WTC11 (cell line): Measurements from ENCODE around the gene MED4. TPM values are rescaled to one million over a fixed set of nuclear protein-coding genes. Genes with fewer than 3 reads are reported as not detected.

Experiments used
- ATAC-seq: fragments of 200-7000 bp; cut with Tn5 transposase; 2 replicates; pipeline ENCODE4 v1.10.0; 2021; ENCODE audit warnings: mild to moderate bottlenecking, moderate library complexity
- CTCF ChIA-PET: fragments of 300-600 bp; sonication (Branson Sonifier 250); formaldehyde crosslinking; loops from one replicate; lab custom pipeline; 2021; ENCODE audit warnings: antibody characterized with exemption; lab: Charles Lee
- POLR2A ChIA-PET: fragments of 350-600 bp; sonication (Branson Sonifier 250); formaldehyde crosslinking; loops from one replicate; lab custom pipeline; 2021; ENCODE audit warnings: antibody characterized with exemption; lab: Charles Lee
- DNase-seq: peaks from one replicate; pipeline ENCODE4 v3.0.0; 2021; ENCODE audit warnings: low spot score
- H3K27ac Mint-ChIP-seq: 2 replicates; pipeline ENCODE4 v1.8.0; 2021; ENCODE audit warnings: mixed read lengths
- H3K27me3 Mint-ChIP-seq: 2 replicates; pipeline ENCODE4 v1.8.0; 2021; ENCODE audit warnings: low read depth, mild to moderate bottlenecking, moderate library complexity, mixed read lengths
- H3K36me3 Mint-ChIP-seq: 2 replicates; pipeline ENCODE4 v1.8.0; 2021; ENCODE audit warnings: mixed read lengths
- H3K4me1 Mint-ChIP-seq: 2 replicates; pipeline ENCODE4 v1.8.0; 2022; ENCODE audit warnings: mixed read lengths
- H3K4me3 Mint-ChIP-seq: 2 replicates; pipeline ENCODE4 v1.8.0; 2021; ENCODE audit warnings: mild to moderate bottlenecking, moderate library complexity, mixed read lengths
- H3K9me3 Mint-ChIP-seq: 2 replicates; pipeline ENCODE4 v1.8.0; 2021; ENCODE audit warnings: mixed read lengths
- AFF4 ChIP-seq: sonication (generic); formaldehyde crosslinking; IDR thresholded peaks from 2 replicates; pipeline ENCODE4 v1.8.1; 2023; ENCODE audit warnings: mild to moderate bottlenecking, missing genetic modification reagents, borderline replicate concordance
- ATF1 ChIP-seq: sonication (generic); formaldehyde crosslinking; IDR thresholded peaks from 2 replicates; pipeline ENCODE4 v1.8.1; 2023; ENCODE audit warnings: mild to moderate bottlenecking, moderate library complexity, missing genetic modification reagents
- ATF3 ChIP-seq: sonication (generic); formaldehyde crosslinking; conservative IDR thresholded peaks from 2 replicates; pipeline ENCODE4 v1.8.1; 2022; ENCODE audit warnings: mild to moderate bottlenecking, missing genetic modification reagents
- CREB1 ChIP-seq: sonication (generic); formaldehyde crosslinking; IDR thresholded peaks from 2 replicates; pipeline ENCODE4 v1.8.0; 2023; ENCODE audit warnings: mild to moderate bottlenecking, missing genetic modification reagents
- CTCF ChIP-seq: fragments of 200-600 bp; IDR thresholded peaks from 2 replicates; pipeline ENCODE4 v1.8.0; 2022; ENCODE audit warnings: antibody characterized with exemption
- FOXJ3 ChIP-seq: sonication (generic); formaldehyde crosslinking; IDR thresholded peaks from 2 replicates; pipeline ENCODE4 v1.9.0; 2021; ENCODE audit warnings: missing genetic modification reagents, mild to moderate bottlenecking, borderline replicate concordance
- GTF2I ChIP-seq: fragments of 250-450 bp; sonication (Bioruptor Pico); conservative IDR thresholded peaks from 2 replicates; pipeline ENCODE4 v1.4.0; 2021; ENCODE audit warnings: mild to moderate bottlenecking
- HMGA2 ChIP-seq: fragments of 250-450 bp; sonication (Bioruptor Pico); IDR thresholded peaks from 2 replicates; pipeline ENCODE4 v1.4.0; 2021; ENCODE audit warnings: mild to moderate bottlenecking, moderate library complexity
- KAT7 ChIP-seq: sonication (generic); formaldehyde crosslinking; IDR thresholded peaks from 2 replicates; pipeline ENCODE4 v1.8.1; 2023; ENCODE audit warnings: missing genetic modification reagents, mild to moderate bottlenecking, borderline replicate concordance
- MXD4 ChIP-seq: fragments of 250-450 bp; sonication (Bioruptor Pico); IDR thresholded peaks from 2 replicates; pipeline ENCODE4 v1.8.0; 2021; ENCODE audit warnings: mild to moderate bottlenecking, moderate library complexity, borderline replicate concordance
- NFATC4 ChIP-seq: fragments of 250-450 bp; sonication (Bioruptor Pico); IDR thresholded peaks from 2 replicates; pipeline ENCODE4 v1.9.0; 2021; ENCODE audit warnings: mild to moderate bottlenecking
- NFYB ChIP-seq: sonication (generic); formaldehyde crosslinking; conservative IDR thresholded peaks from 2 replicates; pipeline ENCODE4 v1.8.0; 2022; ENCODE audit warnings: low read depth, missing genetic modification reagents
- SMAD4 ChIP-seq: sonication (generic); formaldehyde crosslinking; IDR thresholded peaks from 2 replicates; pipeline ENCODE4 v1.8.0; 2022; ENCODE audit warnings: mild to moderate bottlenecking, missing genetic modification reagents
- TP53 ChIP-seq: sonication (generic); formaldehyde crosslinking; IDR thresholded peaks from 2 replicates; pipeline ENCODE4 v1.8.1; 2023; ENCODE audit warnings: mild to moderate bottlenecking, missing genetic modification reagents
- ZNF219 ChIP-seq: sonication (generic); formaldehyde crosslinking; IDR thresholded peaks from 2 replicates; pipeline ENCODE4 v1.8.0; 2023; ENCODE audit warnings: missing genetic modification reagents, mild to moderate bottlenecking, borderline replicate concordance
- ZNF281 ChIP-seq: sonication (generic); formaldehyde crosslinking; IDR thresholded peaks from 2 replicates; pipeline ENCODE4 v1.8.0; 2023; ENCODE audit warnings: mild to moderate bottlenecking, missing genetic modification reagents
- ZNF396 ChIP-seq: fragments of 250-450 bp; sonication (Bioruptor Pico); IDR thresholded peaks from 2 replicates; pipeline ENCODE4 v1.8.0; 2021; ENCODE audit warnings: mild to moderate bottlenecking, moderate library complexity, borderline replicate concordance
- ZNF532 ChIP-seq: fragments of 250-450 bp; sonication (Bioruptor Pico); IDR thresholded peaks from 2 replicates; pipeline ENCODE4 v1.9.0; 2021; ENCODE audit warnings: mild to moderate bottlenecking, borderline replicate concordance
- total RNA-seq: library from RNA; stranded (reverse); gene quantifications from 3 replicates; pipeline ENCODE4 v1.2.3, GENCODE V29; 2021
- TF ChIP-seq, protein P1 (sequence below): sonication (generic); formaldehyde crosslinking; IDR thresholded peaks from 2 replicates; pipeline ENCODE4 v1.8.1; 2023; ENCODE audit warnings: mild to moderate bottlenecking, moderate library complexity, missing genetic modification reagents

Gene MED4
- total RNA-seq, 1 experiment from 2014 or later, result 48.1 TPM

DNA sequence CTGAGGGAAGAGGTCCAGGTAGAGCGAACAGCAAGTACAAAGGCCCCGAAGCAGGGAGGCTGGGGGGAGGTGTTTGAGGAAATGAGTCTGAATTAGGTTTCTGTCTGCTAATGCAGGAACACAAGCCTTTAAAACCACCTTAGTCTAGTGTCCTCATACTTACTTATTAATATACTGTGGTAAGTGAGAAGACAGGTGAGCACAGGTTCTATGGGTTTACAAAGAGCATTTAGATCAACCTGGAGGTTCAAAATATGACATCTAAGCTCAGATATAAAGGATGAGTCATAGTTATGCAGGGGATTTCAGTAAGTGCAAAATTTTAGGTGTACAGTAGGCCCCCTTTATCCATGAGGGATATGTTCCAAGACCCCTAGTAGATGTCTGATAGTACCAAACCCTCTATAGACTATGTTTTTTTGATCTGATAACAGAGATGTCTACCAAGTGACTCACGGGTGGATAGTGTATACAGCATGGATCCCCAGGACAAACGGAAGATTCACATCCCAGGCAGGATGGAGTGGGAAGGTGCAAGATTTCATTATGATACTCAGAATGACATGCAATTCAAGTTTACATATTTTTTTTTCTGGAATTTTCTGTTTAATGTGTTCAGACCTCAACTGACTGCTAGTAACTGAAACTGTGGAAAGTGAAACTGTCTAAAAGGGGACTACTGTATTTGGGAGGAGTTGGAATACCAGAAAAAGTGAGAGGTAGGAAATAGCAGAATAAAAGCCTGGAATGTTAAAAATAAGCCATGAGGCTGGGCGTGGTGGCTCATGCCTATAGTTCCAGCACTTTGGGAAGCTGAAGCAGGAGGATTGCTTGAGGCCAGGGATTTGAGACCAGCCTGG is 18.2 kb upstream of the MED4 start (continued):
- TF ChIP-seq ATF1 (CRISPR knock-in tag), result no peak
- TF ChIP-seq CTCF, result no peak

DNA sequence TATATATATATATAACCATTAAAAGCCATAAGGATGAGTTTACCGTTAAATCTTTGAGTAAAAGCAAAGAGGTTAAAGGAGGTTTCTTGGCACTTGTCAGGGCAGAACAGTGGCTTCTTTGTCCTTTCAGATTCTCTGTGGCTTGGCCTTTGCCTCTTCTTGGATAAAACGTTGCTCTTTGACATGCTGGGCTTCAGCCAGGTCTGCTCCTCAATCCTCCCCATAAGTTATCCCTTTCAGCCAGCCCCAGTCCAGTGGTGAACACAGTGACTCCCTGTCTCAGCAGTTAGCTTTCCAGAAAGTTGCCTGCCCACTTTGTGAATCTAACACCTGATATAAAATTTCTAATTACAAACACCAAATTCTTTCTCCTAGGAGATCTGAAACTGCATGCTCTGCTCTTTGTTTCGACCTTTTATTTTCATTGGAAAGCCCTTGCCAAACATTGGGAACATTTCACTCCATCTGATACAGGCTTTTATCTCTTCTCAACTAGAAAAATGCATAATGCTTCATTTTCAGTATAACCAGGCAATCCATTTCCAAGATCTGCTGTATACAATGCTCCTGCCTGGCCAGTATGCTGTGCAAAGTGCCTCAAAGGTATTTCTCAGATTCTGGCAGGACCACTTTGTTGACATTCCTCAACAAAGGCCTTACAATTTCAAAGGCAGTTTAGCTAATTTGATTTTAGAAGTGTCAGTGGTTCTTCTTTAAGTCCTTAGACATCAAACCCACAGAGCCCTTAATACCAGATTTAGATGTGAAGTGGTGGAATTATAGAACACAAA is 16.2 kb upstream of the MED4 start:
- H3K27ac Mint-ChIP-seq, result no peak overlapping the region
- DNase-seq (no peak), ATAC-seq (no peak)
- H3K4me3 Mint-ChIP-seq, result no peak overlapping the region
- POLR2A ChIA-PET, result no interaction called here
- H3K36me3 Mint-ChIP-seq, result no peaks in the 10 kb centered on the region
- CTCF ChIA-PET, result no interaction called here
- 0 out of 2 replicates have a peak, but pooled peaks cover 2% of the 10 kb centered on the region for H3K9me3 Mint-ChIP-seq
- peaks cover 7% of the 10 kb centered on the region; the same call in 1 of the 2 replicates for H3K27me3 Mint-ChIP-seq
- H3K4me1 Mint-ChIP-seq, result peaks cover 6% of the 10 kb centered on the region; the same call in 1 of the 2 replicates
- TF ChIP-seq NFATC4, result no peak
- TF ChIP-seq SMAD4 (CRISPR knock-in tag), result no peak
- no peak for TF ChIP-seq MXD4 (CRISPR knock-in tag)
- no peak for TF ChIP-seq CREB1 (CRISPR knock-in tag)
- TF ChIP-seq TP53 (CRISPR knock-in tag), result no peak
- no peak for TF ChIP-seq HMGA2
- TF ChIP-seq ZNF281 (CRISPR knock-in tag), result no peak
- no peak for TF ChIP-seq KAT7 (CRISPR knock-in tag)
- TF ChIP-seq ZNF396 (CRISPR knock-in tag), result no peak
- no peak for TF ChIP-seq ZNF219 (CRISPR knock-in tag)
- TF ChIP-seq, protein P1, sequence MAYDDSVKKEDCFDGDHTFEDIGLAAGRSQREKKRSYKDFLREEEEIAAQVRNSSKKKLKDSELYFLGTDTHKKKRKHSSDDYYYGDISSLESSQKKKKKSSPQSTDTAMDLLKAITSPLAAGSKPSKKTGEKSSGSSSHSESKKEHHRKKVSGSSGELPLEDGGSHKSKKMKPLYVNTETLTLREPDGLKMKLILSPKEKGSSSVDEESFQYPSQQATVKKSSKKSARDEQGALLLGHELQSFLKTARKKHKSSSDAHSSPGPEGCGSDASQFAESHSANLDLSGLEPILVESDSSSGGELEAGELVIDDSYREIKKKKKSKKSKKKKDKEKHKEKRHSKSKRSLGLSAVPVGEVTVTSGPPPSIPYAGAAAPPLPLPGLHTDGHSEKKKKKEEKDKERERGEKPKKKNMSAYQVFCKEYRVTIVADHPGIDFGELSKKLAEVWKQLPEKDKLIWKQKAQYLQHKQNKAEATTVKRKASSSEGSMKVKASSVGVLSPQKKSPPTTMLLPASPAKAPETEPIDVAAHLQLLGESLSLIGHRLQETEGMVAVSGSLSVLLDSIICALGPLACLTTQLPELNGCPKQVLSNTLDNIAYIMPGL (CRISPR knock-in tag), result no peak
- TF ChIP-seq GTF2I, result no peak
- TF ChIP-seq ATF3 (CRISPR knock-in tag), result no peak
- TF ChIP-seq AFF4 (CRISPR knock-in tag), result no peak
- no peak for TF ChIP-seq FOXJ3
- no peak for TF ChIP-seq ZNF532 (CRISPR knock-in tag)
- TF ChIP-seq NFYB, result no peak
